GM18873 (cell line): ENCODE data around the gene CTF1.

Experiments
- ATAC-seq: cut with Tn5 transposase; IDR thresholded peaks from one replicate; pipeline ENCODE4 v1.9.1; 2021; ENCODE audit warnings: mild to moderate bottlenecking, moderate library complexity, moderate number of reproducible peaks; ENCODE audit not compliant: unreplicated experiment, low FRiP score

Gene CTF1

DNA sequence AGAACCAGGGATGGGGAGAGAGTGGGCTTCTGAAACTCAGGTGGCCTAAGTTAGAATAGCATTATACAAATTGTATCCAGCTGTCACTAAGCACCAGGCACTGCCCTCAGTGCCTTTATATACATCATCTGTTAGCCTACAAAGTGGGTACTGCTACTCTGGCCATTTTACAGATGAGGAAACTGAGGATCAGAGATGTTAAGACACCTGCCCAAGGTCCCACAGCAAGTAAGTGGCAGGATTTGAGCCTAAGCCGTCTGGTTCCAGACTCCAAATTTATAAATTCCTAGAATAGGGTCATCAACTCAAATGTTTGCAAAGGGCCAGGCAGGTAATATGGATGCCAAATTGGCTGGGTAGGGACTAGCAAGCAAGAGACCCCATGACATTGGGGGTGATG, 54.8 kb downstream of the CTF1 start:
- ATAC-seq: no peak

- ATAC-seq: no peak
Observed at GRCh38 chr16:30951750-30952149, 55.3 kb downstream of the CTF1 start.

- no peak for ATAC-seq
Observed at GRCh38 chr16:30953111-30953510, 56.7 kb downstream of the CTF1 start.
